ENCODE data around the gene RNF125. TPM values are rescaled to one million over a fixed set of nuclear protein-coding genes. Genes with fewer than 3 reads are reported as not detected.

Gene RNF125
- total RNA-seq, 1 donor from 2014 or later, result 1.1 TPM

- Mint-ChIP-seq H3K9me3 (no peaks in the 10 kb centered on the region), H3K4me1 (peaks cover 37% of the 10 kb centered on the region), H3K27me3 (ENCODE audit: low read depth) (no peaks in the 10 kb centered on the region), H3K4me3 (peak overlapping the region; percentile 99), H3K27ac (ENCODE audit: unreplicated experiment) (peak overlapping the region; percentile 99), H3K36me3 (ENCODE audit: low read depth) (peaks cover 11% of the 10 kb centered on the region)
- peak; percentile 99 for DNase-seq (ENCODE audit: low read depth, low spot score)
- TF ChIP-seq, protein P1, sequence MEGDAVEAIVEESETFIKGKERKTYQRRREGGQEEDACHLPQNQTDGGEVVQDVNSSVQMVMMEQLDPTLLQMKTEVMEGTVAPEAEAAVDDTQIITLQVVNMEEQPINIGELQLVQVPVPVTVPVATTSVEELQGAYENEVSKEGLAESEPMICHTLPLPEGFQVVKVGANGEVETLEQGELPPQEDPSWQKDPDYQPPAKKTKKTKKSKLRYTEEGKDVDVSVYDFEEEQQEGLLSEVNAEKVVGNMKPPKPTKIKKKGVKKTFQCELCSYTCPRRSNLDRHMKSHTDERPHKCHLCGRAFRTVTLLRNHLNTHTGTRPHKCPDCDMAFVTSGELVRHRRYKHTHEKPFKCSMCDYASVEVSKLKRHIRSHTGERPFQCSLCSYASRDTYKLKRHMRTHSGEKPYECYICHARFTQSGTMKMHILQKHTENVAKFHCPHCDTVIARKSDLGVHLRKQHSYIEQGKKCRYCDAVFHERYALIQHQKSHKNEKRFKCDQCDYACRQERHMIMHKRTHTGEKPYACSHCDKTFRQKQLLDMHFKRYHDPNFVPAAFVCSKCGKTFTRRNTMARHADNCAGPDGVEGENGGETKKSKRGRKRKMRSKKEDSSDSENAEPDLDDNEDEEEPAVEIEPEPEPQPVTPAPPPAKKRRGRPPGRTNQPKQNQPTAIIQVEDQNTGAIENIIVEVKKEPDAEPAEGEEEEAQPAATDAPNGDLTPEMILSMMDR (conservative IDR thresholded peaks at IDR 0.05), result no peak
Measured at GRCh38 chr18:32092422-32093101, 73.9 kb downstream of the RNF125 start.

- peak; percentile 45 for DNase-seq (ENCODE audit: low read depth, low spot score)
- Mint-ChIP-seq H3K4me1 (peaks cover 37% of the 10 kb centered on the region), H3K4me3 (peak overlapping the region; percentile 99), H3K27ac (ENCODE audit: unreplicated experiment) (peak overlapping the region; percentile 94), H3K9me3 (no peaks in the 10 kb centered on the region), H3K27me3 (ENCODE audit: low read depth) (no peaks in the 10 kb centered on the region), H3K36me3 (ENCODE audit: low read depth) (peaks cover 11% of the 10 kb centered on the region)
- TF ChIP-seq, protein P1 (conservative IDR thresholded peaks at IDR 0.05), result no peak
Measured at GRCh38 chr18:32093102-32093511, 74.5 kb downstream of the RNF125 start.

DNA sequence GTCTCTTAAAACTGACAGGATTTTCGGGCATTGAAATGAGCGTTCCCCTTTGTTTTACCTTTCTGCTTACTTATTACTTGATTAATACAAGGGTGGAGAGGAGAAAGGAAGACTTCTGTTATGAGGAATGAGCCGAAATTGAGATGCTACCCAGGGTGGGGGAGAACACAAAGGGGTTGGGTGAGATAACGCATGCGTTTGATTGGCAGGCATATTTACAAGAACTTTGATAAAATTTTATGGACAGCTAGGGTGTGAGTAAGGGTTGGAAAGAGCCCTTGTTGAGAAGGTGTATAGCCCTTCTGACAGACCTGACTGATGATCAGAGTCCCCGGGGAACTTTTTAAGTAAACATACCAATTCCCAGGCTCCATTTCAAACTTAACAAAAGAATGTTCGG lies 74.9 kb downstream of the RNF125 start:
- H3K4me3 Mint-ChIP-seq, result peak overlapping the region; percentile 99
- TF ChIP-seq, protein P1 (conservative IDR thresholded peaks at IDR 0.05), result no peak
- peak overlapping the region; percentile 94 for H3K27ac Mint-ChIP-seq (ENCODE audit: unreplicated experiment)
- H3K36me3 Mint-ChIP-seq (ENCODE audit: low read depth), result peaks cover 11% of the 10 kb centered on the region
- H3K4me1 Mint-ChIP-seq, result peaks cover 37% of the 10 kb centered on the region
- no peaks in the 10 kb centered on the region for H3K9me3 Mint-ChIP-seq
- DNase-seq (ENCODE audit: low read depth, low spot score), result no peak
- no peaks in the 10 kb centered on the region for H3K27me3 Mint-ChIP-seq (ENCODE audit: low read depth)

DNA sequence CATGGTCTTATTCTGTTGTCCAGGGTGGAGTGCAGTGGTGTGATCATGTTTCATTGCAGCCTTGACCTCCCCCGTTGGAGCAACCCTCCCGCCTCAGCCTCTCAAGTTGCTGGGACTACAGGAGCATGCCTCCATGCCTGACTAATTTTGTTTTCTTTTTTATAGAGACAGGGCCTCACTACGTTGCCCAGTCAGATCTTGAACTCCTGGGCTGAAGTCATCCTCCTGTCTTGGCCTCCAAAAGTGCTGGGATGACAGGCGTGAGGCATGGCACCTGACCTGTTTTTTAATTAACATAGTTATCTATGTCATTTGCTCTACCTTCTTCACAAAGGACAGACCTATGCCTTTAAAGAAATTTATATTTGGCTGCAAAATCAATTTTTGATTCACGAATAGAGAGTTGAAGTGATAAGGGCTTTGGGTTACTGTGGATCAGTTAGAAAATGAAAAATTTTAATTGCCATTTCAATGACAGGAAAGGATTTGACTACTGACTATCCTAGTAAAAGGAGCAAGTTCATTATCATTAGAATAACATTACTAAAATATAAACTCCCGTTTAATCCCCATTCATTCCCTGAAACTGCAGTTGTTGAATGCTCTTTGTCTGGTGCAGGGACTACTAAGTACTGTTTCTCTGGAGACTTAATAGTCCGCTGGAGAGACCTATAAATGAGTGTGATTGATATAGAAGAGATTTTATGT lies 76.7 kb downstream of the RNF125 start:
- peaks cover 37% of the 10 kb centered on the region for H3K4me1 Mint-ChIP-seq
- H3K27ac Mint-ChIP-seq (ENCODE audit: unreplicated experiment), result no peak overlapping the region
- no peak for DNase-seq (ENCODE audit: low read depth, low spot score)
- no peaks in the 10 kb centered on the region for H3K27me3 Mint-ChIP-seq (ENCODE audit: low read depth)
- no peaks in the 10 kb centered on the region for H3K9me3 Mint-ChIP-seq
- TF ChIP-seq, protein P1 (conservative IDR thresholded peaks at IDR 0.05), result no peak
- peak overlapping the region; percentile 64 for H3K4me3 Mint-ChIP-seq
- peaks cover 11% of the 10 kb centered on the region for H3K36me3 Mint-ChIP-seq (ENCODE audit: low read depth)

DNA sequence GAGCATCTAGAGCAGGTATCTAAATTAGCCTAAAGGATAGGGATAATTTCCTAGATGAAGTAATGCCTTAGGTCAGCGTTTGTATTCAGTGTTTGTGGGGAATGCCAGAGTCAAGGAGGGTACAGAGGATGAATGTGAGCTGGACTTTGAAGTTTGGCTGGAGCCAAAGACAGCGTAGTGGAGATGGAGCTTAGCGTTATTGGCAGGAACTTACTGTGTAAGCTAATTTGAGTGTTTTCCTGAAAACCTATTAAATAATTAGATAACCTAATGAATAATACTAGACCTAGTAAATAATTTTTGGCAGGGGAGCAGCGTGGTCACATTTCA lies 77.2 kb downstream of the RNF125 start:
- H3K9me3 Mint-ChIP-seq, result peaks cover 1% of the 10 kb centered on the region
- no peak overlapping the region for H3K27ac Mint-ChIP-seq (ENCODE audit: unreplicated experiment)

More for the DNA sequence above, 77.2 kb downstream of the RNF125 start:
- TF ChIP-seq, protein P1 (conservative IDR thresholded peaks at IDR 0.05), result no peak
- Mint-ChIP-seq H3K36me3 (ENCODE audit: low read depth) (peaks cover 13% of the 10 kb centered on the region), H3K4me3 (peak overlapping the region; percentile 64), H3K27me3 (ENCODE audit: low read depth) (no peaks in the 10 kb centered on the region), H3K4me1 (peaks cover 39% of the 10 kb centered on the region)
- DNase-seq (ENCODE audit: low read depth, low spot score), result no peak
